Measurements from ENCODE around the gene CLASRP.
A peak's percentile ranks its signal among the peaks of the same experiment; 100 is the strongest.

Gene CLASRP

DNA sequence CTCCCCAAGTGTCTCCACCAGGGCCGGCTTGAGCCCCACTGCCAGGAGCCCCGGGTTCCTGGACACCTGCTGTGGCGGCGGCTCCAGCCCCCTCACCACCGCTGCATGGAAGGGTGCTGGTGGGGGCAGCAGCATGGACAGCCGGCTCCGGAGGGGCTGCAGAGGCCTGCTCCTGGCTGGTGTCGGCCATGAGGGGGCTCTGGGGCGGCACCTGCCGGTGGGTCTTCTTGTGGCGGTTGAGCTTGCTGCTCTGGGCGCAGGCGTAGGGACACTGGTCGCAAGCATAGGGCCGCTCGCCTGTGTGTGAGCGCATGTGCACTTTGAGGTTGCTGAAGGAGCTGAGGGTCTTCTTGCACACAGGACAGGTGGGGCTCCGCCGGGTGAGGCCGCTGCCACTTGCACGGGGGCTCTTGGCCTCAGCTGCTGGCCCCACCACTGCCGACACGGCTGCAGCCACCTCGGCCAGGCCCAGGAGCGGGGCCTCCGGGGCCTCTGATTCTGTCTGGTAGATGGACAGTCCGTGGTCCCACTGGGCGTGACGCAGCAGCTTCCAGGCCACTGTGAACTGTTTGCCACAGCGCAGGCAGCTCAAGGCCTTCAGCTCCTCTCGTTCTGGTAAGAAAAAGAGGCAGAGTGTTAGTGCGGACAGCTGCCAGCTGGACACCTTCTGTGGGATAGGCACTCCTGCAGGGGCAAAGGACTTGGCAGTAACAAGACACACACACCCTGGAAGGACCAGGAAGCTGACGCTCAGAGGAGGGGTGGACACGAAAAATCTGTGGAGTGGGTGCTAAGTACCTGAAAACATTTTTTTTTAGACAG is 33.3 kb downstream of the CLASRP start:
- Mint-ChIP-seq H3K36me3 (ENCODE audit: low read depth) (peaks cover 18% of the 10 kb centered on the region), H3K27ac (no peak overlapping the region), H3K9me3 (no peaks in the 10 kb centered on the region), H3K27me3 (ENCODE audit: low read depth) (peaks cover 20% of the 10 kb centered on the region), H3K4me3 (no peak overlapping the region), H3K4me1 (peaks cover 11% of the 10 kb centered on the region)
- TF ChIP-seq, protein P1, sequence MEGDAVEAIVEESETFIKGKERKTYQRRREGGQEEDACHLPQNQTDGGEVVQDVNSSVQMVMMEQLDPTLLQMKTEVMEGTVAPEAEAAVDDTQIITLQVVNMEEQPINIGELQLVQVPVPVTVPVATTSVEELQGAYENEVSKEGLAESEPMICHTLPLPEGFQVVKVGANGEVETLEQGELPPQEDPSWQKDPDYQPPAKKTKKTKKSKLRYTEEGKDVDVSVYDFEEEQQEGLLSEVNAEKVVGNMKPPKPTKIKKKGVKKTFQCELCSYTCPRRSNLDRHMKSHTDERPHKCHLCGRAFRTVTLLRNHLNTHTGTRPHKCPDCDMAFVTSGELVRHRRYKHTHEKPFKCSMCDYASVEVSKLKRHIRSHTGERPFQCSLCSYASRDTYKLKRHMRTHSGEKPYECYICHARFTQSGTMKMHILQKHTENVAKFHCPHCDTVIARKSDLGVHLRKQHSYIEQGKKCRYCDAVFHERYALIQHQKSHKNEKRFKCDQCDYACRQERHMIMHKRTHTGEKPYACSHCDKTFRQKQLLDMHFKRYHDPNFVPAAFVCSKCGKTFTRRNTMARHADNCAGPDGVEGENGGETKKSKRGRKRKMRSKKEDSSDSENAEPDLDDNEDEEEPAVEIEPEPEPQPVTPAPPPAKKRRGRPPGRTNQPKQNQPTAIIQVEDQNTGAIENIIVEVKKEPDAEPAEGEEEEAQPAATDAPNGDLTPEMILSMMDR (IDR thresholded peaks at IDR 0.05; ENCODE audit: unreplicated experiment in 3 of 3), result no peak

DNA sequence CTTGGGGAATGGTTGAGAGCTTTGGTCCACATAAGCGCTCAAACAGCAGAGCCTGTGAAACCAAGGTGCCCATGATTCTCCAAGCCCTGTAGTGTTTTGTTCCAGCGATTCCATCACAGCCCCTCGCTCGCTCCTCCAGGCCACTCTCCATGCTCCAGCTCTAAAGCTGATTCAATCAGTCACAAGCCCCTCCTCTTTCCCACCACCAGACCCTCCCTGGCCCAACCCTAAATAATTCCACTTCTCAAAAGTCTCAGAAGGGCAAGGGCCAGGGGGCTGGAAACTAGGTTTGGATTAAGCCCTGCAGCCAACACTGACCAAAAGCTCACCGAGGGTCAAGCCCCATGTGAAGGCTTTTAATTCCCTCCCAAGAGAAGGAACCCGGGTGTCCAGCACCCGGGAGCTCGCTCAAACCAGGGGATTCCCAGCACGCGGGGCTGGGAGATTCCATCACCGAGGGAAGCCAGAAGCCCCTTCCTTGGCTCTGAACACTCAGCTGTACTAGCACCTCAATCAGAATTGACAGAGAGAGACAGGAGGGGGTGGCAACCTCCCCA is 36.0 kb downstream of the CLASRP start:
- peaks cover 11% of the 10 kb centered on the region for H3K4me1 Mint-ChIP-seq
- TF ChIP-seq, protein P1 (IDR thresholded peaks at IDR 0.05; ENCODE audit: unreplicated experiment in 3 of 3), result no peak
- peaks cover 5% of the 10 kb centered on the region for H3K36me3 Mint-ChIP-seq (ENCODE audit: low read depth)
- no peaks in the 10 kb centered on the region for H3K9me3 Mint-ChIP-seq
- H3K27ac Mint-ChIP-seq, result peak overlapping the region in 1 of 3 experiments; percentile 42
- H3K4me3 Mint-ChIP-seq, result peak overlapping the region; percentile 41 to 59 (median 52)
- peaks cover 29% of the 10 kb centered on the region for H3K27me3 Mint-ChIP-seq (ENCODE audit: low read depth)

GRCh38 chr19:45075301-45076028 is 36.6 kb downstream of the CLASRP start:
- Mint-ChIP-seq H3K36me3 (ENCODE audit: low read depth) (peaks cover 1% of the 10 kb centered on the region), H3K4me1 (peaks cover 11% of the 10 kb centered on the region), H3K27me3 (ENCODE audit: low read depth) (peaks cover 29% of the 10 kb centered on the region), H3K4me3 (peak overlapping the region; percentile 52 to 71 (median 61)), H3K9me3 (no peaks in the 10 kb centered on the region), H3K27ac (no peak overlapping the region)
- TF ChIP-seq, protein P1 (IDR thresholded peaks at IDR 0.05; ENCODE audit: unreplicated experiment in 3 of 3), result no peak

DNA sequence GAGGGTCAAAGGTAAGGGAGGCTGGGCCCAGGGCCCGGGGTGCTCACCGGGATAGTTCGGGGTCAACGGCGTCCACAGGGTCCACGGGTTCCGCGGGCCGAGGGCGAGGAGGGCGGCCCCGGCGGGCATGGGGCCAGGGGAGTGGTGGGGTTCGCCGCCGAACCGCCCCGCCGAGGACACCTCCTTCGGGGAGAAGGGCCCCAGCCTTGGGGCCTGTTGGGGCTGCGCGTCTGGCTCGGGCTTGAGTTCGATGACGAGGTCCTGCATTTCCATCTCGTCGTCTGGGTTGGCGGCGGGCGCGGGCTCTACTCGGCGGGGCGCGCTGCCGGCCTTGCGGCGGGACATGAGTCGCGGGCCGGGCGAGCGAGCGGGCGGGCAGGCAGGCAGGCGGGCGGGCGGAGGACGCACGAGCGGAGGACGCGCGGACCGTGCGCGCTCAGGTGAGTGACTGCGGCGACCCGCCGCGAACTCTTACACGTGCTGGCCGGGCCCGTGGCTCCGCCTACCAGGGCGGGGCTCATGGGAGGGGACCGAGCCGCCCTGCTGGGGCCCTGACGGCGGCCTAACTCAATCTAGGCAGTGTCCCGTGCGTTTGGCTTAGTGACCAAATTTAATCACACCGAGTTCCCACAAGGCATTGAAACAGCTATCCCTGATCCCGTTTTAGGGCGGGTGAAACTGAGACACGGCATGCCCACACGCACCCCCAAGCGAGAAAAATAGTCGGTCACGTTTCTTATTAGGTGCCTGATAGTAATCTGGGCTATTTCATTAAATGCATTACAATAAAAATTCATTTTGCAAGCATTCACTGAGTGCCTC is 37.4 kb downstream of the CLASRP start, which contains the start of gene ZNF296:
Gene ZNF296 (minus strand): TSS at position 450 of the 822 bp plus-strand sequence. CDS start 105 bp downstream, at position 345.
- peak within 1 kb of the TSS; percentile 71 to 79 (median 72) for H3K4me3 Mint-ChIP-seq
- TF ChIP-seq, protein P1 (IDR thresholded peaks at IDR 0.05; ENCODE audit: unreplicated experiment in 3 of 3), result no peak
- peaks cover 11% of the 10 kb centered on the region for H3K4me1 Mint-ChIP-seq
- H3K36me3 Mint-ChIP-seq (ENCODE audit: low read depth), result peaks cover 4% of the 10 kb centered on the region
- H3K27me3 Mint-ChIP-seq (ENCODE audit: low read depth), result peaks cover 29% of the 10 kb centered on the region
- no peaks in the 10 kb centered on the region for H3K9me3 Mint-ChIP-seq
- H3K27ac Mint-ChIP-seq, result peak within 1 kb of the TSS in 1 of 3 experiments; percentile 70

DNA sequence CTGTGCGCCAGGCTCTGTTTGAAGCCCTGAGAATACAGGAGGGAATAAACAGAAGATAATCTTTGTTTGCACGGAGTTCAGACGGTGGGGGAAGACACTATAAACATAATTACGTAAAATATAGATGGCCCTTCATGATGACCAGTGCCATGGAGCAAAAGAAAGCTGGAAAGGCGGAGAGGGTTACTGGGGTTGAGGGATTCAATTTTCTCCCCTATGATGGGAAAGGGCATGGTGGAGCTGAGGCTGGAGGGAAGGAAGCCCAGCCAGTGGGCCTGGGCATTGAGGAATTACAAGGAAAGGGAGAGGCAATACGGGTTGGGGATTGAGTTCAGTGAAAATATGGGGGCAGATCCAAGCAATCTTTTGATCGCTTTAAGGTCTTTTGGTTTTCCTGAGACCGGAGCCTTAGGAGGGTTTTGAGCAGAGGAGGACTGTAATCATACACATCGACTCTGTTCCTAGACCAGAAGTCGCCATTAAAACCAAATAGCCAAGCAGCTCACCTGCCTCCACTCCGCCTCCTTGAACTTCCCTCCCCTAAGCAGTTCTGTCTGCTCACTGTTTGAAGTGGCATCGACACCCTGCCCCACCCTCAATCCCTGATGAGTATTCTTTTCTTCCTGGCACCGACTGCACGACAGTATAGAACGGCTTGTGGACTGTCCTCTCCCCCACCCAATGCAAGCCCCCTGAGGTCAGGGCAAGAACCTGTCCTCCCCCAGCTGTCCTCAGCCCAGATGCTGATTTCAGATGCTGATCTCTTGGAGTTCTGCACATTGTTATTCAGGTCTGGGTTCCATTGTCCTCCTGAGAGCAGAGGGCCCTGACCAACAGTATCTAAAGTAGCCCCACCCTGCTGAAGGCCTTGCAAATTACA is 38.2 kb downstream of the CLASRP start:
- Mint-ChIP-seq H3K36me3 (ENCODE audit: low read depth) (peaks cover 9% of the 10 kb centered on the region), H3K4me3 (peak overlapping the region; percentile 61 to 79 (median 72)), H3K27me3 (ENCODE audit: low read depth) (peaks cover 29% of the 10 kb centered on the region), H3K4me1 (peaks cover 18% of the 10 kb centered on the region), H3K27ac (peak overlapping the region in 1 of 3 experiments; percentile 70), H3K9me3 (no peaks in the 10 kb centered on the region)
- TF ChIP-seq, protein P1 (IDR thresholded peaks at IDR 0.05; ENCODE audit: unreplicated experiment in 3 of 3), result no peak
